AG04450 (cell line): ENCODE measurements around the gene HMG20B. TPM values are rescaled to one million over a fixed set of nuclear protein-coding genes. Genes with fewer than 3 reads are reported as not detected.

Experiments used
- CTCF ChIA-PET: fragments of 300-600, 350-600 bp; formaldehyde crosslinking; extraction: SDS; loops from one replicate; lab custom pipeline; 2022; ENCODE audit warnings: antibody characterized with exemption, inconsistent platforms; lab: Charles Lee
- POLR2A ChIA-PET: fragments of 350-600 bp; formaldehyde crosslinking; extraction: SDS; loops from one replicate; lab custom pipeline; 2021; ENCODE audit warnings: antibody characterized with exemption, inconsistent platforms; lab: Yijun Ruan, JAX
- DNase-seq: peaks from one replicate; pipeline ENCODE4 v3.0.0-alpha.2; 2011; ENCODE audit warnings: low read depth, low spot score
- H3K27ac ChIP-seq: one replicate; pipeline ENCODE4 v1.5.1; 2012; ENCODE audit warnings: low read depth, low read length, control low read depth
- H3K27me3 ChIP-seq: one replicate; pipeline ENCODE4 v1.6.0; 2012; ENCODE audit warnings: low read length; ENCODE audit not compliant: control insufficient read depth, insufficient read depth
- H3K4me3 ChIP-seq: 2 replicates; pipeline ENCODE4 v1.5.1; 2011; ENCODE audit warnings: mild to moderate bottlenecking, low read depth, low read length, control low read depth
- H3K9me3 ChIP-seq: 2 replicates; pipeline ENCODE4 v1.5.1; 2012; ENCODE audit warnings: low read length; ENCODE audit not compliant: control insufficient read depth, insufficient read depth
- CTCF ChIP-seq: IDR thresholded peaks from 2 replicates; pipeline ENCODE4 v1.5.1; 2011; ENCODE audit warnings: low read depth, low read length, control low read depth, inconsistent platforms
- polyA plus RNA-seq: library from polyadenylated mRNA; depleted of rRNA; stranded (reverse); fragments of >200 nt; gene quantifications from 2 replicates; pipeline ENCODE4 v1.2.3, GENCODE V29; 2011

The HMG20B gene
- polyA plus RNA-seq, 1 experiment: 30.5 TPM

- H3K27ac ChIP-seq: no peak overlapping the region
- DNase-seq: no peak
- TF ChIP-seq CTCF: no peak
- ChIA-PET POLR2A (interaction anchor here (0.5 to 0.6 kb wide), 2 partner anchors 69 to 96 kb away, joined by 4 to 5 read pairs; no protein-coding TSS in a partner anchor), CTCF (no interaction called here)
- H3K4me3 ChIP-seq: no peak overlapping the region
- peaks cover 25% of the 10 kb centered on the region; the same call in 1 of the 2 replicates for H3K9me3 ChIP-seq
- no peaks in the 10 kb centered on the region for H3K27me3 ChIP-seq
Observed at GRCh38 chr19:3613818-3614661, 41.3 kb downstream of the HMG20B start.

GRCh38 chr19:3614858-3615505 lies 42.2 kb downstream of the HMG20B start:
- no peak for TF ChIP-seq CTCF
- ChIA-PET POLR2A (interaction anchor here (0.6 kb wide), 1 partner anchor 63 kb away, joined by 3 read pairs; no protein-coding TSS in a partner anchor), CTCF (no interaction called here)
- H3K9me3 ChIP-seq: peaks cover 19% of the 10 kb centered on the region; the same call in 1 of the 2 replicates
- no peak overlapping the region for H3K4me3 ChIP-seq
- no peak for DNase-seq
- no peak overlapping the region for H3K27ac ChIP-seq
- H3K27me3 ChIP-seq: no peaks in the 10 kb centered on the region

- POLR2A ChIA-PET: interaction anchor here (0.6 kb wide), 1 partner anchor 63 kb away, joined by 3 read pairs; no protein-coding TSS in a partner anchor
- H3K9me3 ChIP-seq: peaks cover 15% of the 10 kb centered on the region; the same call in 1 of the 2 replicates
- H3K27ac ChIP-seq: no peak overlapping the region
- H3K27me3 ChIP-seq: no peaks in the 10 kb centered on the region
- no peak overlapping the region for H3K4me3 ChIP-seq
- CTCF ChIA-PET: no interaction called here
- no peak for DNase-seq
- TF ChIP-seq CTCF: no peak
Observed at GRCh38 chr19:3615524-3616135, 42.9 kb downstream of the HMG20B start.

GRCh38 chr19:3617463-3617862 lies 44.7 kb downstream of the HMG20B start:
- ChIA-PET POLR2A (no interaction called here), CTCF (interaction anchor here (1.0 kb wide), 1 partner anchor 9 kb away, joined by 3 read pairs; no protein-coding TSS in a partner anchor)
- Histone ChIP-seq H3K4me3 (no peak overlapping the region), H3K27ac (no peak overlapping the region), H3K9me3 (peaks cover 3% of the 10 kb centered on the region; the same call in 1 of the 2 replicates), H3K27me3 (no peaks in the 10 kb centered on the region)
- DNase-seq: no peak
- TF ChIP-seq CTCF: no peak
